Transverse colon (tissue), 3 donors: Measurements from ENCODE around the gene DUSP9.

Source experiments
- EP300 ChIP-seq: sonication (generic); formaldehyde crosslinking; IDR thresholded peaks from one replicate; pipeline ENCODE4 v1.6.1; 2017; ENCODE audit warnings: antibody characterized with exemption, low read depth
- TF ChIP-seq, protein P1 (sequence below), 5 experiments: fragments of 200-600 bp in 3 of 5; fragments of 450-650 bp in 2 of 5; sonication (generic) in 3 of 5; IDR thresholded peaks; 1 replicate in 2 of 5; 2 replicates in 3 of 5; pipeline ENCODE4 v1.5.1; 2016 to 2017; ENCODE audit warnings: antibody characterized with exemption in 5 of 5, inconsistent platforms in 3 of 5, mild to moderate bottlenecking in 2 of 5, moderate library complexity in 1 of 5

DNA sequence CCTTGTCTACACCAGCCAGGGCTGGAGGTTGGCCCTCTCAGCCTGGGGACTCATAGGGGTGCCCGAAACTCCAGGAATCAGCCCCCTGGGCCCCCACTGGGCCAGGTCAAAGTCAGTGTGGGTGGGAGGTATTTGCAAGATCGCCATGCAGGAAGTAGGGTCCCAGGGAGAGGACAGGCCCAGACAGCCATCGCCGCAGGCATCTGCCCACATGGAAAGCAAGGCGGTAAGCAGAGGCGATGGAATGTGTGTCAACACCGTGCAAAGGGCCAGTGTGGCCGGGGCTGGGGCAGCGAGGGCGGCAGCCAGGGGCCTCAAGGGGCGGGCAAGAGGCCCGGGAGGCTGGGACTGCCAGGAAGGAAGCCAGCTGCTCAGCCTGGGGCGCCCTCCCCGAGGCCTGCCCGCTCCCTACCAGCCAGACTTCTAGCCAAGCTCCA, 19.3 kb upstream of the DUSP9 start:
- TF ChIP-seq, protein P1, sequence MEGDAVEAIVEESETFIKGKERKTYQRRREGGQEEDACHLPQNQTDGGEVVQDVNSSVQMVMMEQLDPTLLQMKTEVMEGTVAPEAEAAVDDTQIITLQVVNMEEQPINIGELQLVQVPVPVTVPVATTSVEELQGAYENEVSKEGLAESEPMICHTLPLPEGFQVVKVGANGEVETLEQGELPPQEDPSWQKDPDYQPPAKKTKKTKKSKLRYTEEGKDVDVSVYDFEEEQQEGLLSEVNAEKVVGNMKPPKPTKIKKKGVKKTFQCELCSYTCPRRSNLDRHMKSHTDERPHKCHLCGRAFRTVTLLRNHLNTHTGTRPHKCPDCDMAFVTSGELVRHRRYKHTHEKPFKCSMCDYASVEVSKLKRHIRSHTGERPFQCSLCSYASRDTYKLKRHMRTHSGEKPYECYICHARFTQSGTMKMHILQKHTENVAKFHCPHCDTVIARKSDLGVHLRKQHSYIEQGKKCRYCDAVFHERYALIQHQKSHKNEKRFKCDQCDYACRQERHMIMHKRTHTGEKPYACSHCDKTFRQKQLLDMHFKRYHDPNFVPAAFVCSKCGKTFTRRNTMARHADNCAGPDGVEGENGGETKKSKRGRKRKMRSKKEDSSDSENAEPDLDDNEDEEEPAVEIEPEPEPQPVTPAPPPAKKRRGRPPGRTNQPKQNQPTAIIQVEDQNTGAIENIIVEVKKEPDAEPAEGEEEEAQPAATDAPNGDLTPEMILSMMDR (IDR thresholded peaks at IDR 0.05), result no peak
- no peak for TF ChIP-seq EP300
